Right atrium auricular region (tissue), 2 donors: ENCODE results near the gene TBX21. TPM values are rescaled to one million over a fixed set of nuclear protein-coding genes. Genes with fewer than 3 reads are reported as not detected.

Experiments used
- DNase-seq: peaks from one replicate; pipeline ENCODE4 v3.0.0-alpha.2; 2019; ENCODE audit warnings: low spot score
- H3K27ac ChIP-seq, 2 donors: fragments of 200-600 bp; sonication (generic); 1 replicate in 1 of 2; 2 replicates in 1 of 2; pipeline ENCODE4 v1.5.1; 2016 to 2019
- H3K27me3 ChIP-seq, 2 donors: fragments of 200-600 bp; sonication (generic); one replicate each; pipeline versions ENCODE4 v1.5.1 to v1.6.0; 2017 to 2019
- H3K36me3 ChIP-seq: fragments of 200-600 bp; sonication (generic); one replicate; pipeline ENCODE4 v1.5.1; 2016
- H3K4me1 ChIP-seq, 2 donors: fragments of 200-600 bp; sonication (generic); one replicate each; pipeline versions ENCODE4 v1.5.1 to v1.6.0; 2017 to 2019
- H3K4me3 ChIP-seq, 2 donors: fragments of 200-600 bp; sonication (generic); 1 replicate in 1 of 2; 2 replicates in 1 of 2; pipeline ENCODE4 v1.5.1; 2017 to 2019; ENCODE audit warnings: mild to moderate bottlenecking in 1 of 2, moderate library complexity in 1 of 2
- H3K9me3 ChIP-seq, 2 donors: fragments of 200-600 bp; sonication (generic); one replicate each; pipeline ENCODE4 v1.5.1; 2019
- CTCF ChIP-seq, 2 donors: fragments of 200-600 bp; sonication (generic); IDR thresholded peaks; one replicate each; pipeline ENCODE4 v1.5.1; 2019; ENCODE audit warnings: antibody characterized with exemption in 2 of 2
- total RNA-seq, 2 donors: library from RNA; depleted of rRNA; stranded (reverse); fragments of >200 nt; gene quantifications; one replicate each; pipeline ENCODE4 v1.1.0, GENCODE V29; 2016

TBX21 gene
- total RNA-seq, 2 donors from 2014 or later, result 0.39 TPM; not detected in 1

GRCh38 chr17:47717979-47718621, 14.9 kb upstream of the TBX21 start:
- Histone ChIP-seq H3K4me3 (no peak overlapping the region), H3K4me1 (peaks cover 0 to 13% of the 10 kb centered on the region in 2 donors)
- no peak for DNase-seq

GRCh38 chr17:47718634-47719405, 14.2 kb upstream of the TBX21 start:
- H3K9me3 ChIP-seq, result no peaks in the 10 kb centered on the region
- H3K4me3 ChIP-seq, result no peak overlapping the region
- no peaks in the 10 kb centered on the region for H3K36me3 ChIP-seq
- H3K27ac ChIP-seq, result no peak overlapping the region
- no peak for DNase-seq
- no peak for TF ChIP-seq CTCF (IDR thresholded peaks at IDR 0.05)
- peaks cover 0 to 13% of the 10 kb centered on the region in 2 donors for H3K4me1 ChIP-seq
- H3K27me3 ChIP-seq, result peaks cover 6 to 7% of the 10 kb centered on the region in 2 donors

More at GRCh38 chr17:47717979-47718621, 14.9 kb upstream of the TBX21 start:
- TF ChIP-seq CTCF (IDR thresholded peaks at IDR 0.05), result no peak
- peaks cover 6 to 7% of the 10 kb centered on the region in 2 donors for H3K27me3 ChIP-seq
- H3K27ac ChIP-seq, result no peak overlapping the region
- H3K36me3 ChIP-seq, result no peaks in the 10 kb centered on the region
- no peaks in the 10 kb centered on the region for H3K9me3 ChIP-seq

- Histone ChIP-seq H3K27ac (no peak overlapping the region), H3K36me3 (no peaks in the 10 kb centered on the region), H3K4me1 (peaks cover 0 to 13% of the 10 kb centered on the region in 2 donors), H3K4me3 (no peak overlapping the region), H3K9me3 (no peaks in the 10 kb centered on the region), H3K27me3 (peaks cover 6 to 7% of the 10 kb centered on the region in 2 donors)
- no peak for TF ChIP-seq CTCF (IDR thresholded peaks at IDR 0.05)
- DNase-seq, result no peak
These were observed 13.5 kb upstream of the TBX21 start for GRCh38 chr17:47719411-47720152.

GRCh38 chr17:47720196-47720595, 12.8 kb upstream of the TBX21 start:
- no peak overlapping the region for H3K27ac ChIP-seq

More at GRCh38 chr17:47720196-47720595, 12.8 kb upstream of the TBX21 start:
- Histone ChIP-seq H3K27me3 (peaks cover 6 to 7% of the 10 kb centered on the region in 2 donors), H3K36me3 (no peaks in the 10 kb centered on the region), H3K9me3 (no peaks in the 10 kb centered on the region), H3K4me3 (no peak overlapping the region), H3K4me1 (peaks cover 0 to 13% of the 10 kb centered on the region in 2 donors)
- DNase-seq, result no peak
- no peak for TF ChIP-seq CTCF (IDR thresholded peaks at IDR 0.05)
